ENCODE measurements around the gene KRT17.
"Not testable (repeated sequence)": the region's sequence is repeated elsewhere in the genome, so short reads cannot be mapped to it uniquely, and the experiment has no call there.

KRT17 gene

DNA sequence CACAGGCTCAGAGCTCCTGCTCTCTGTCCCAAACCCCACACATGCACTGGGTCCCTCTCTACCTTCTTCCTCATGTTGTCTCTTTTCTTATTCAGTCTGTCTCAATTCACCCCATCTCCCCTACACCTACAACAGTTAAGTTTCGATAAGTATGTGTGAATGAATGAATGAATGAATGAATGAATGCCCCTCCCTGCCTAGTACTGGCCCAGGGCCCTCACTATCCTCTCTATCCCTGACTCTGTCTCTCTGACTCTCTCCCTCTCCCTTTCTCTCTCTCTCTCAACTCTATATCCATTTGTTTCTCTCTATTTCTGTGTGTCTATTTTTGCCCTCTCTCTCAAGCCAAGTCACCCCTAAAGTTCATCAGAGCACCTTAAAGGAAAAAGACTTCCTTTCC is 45.8 kb downstream of the KRT17 start:
- Histone ChIP-seq H3K18ac (ENCODE audit: low read length) (no peak overlapping the region), H3K4me2 (ENCODE audit: insufficient read depth, low read length, poor library complexity, severe bottlenecking) (no peak overlapping the region), H2BK120ac (ENCODE audit: low read depth, low read length) (no peak overlapping the region), H4K8ac (ENCODE audit: low read depth, low read length) (no peak overlapping the region), H3K36me3 (replicated peaks in 1 of 2; ENCODE audit: control insufficient read depth in 2 of 2, insufficient read depth in 2 of 2, low read length in 2 of 2) (no peaks in the 10 kb centered on the region), H3K4ac (ENCODE audit: low read length) (no peak overlapping the region), H3K9ac (ENCODE audit: low read depth, low read length, poor library complexity) (no peak overlapping the region), H3K14ac (ENCODE audit: low read length) (no peak overlapping the region), H3K23ac (ENCODE audit: low read depth, low read length, poor library complexity) (no peak overlapping the region), H3K4me1 (ENCODE audit: control insufficient read depth in 2 of 2, insufficient read depth in 1 of 2, low read depth in 1 of 2, low read length in 2 of 2) (peaks cover 0 to 5% of the 10 kb centered on the region in 2 donors), H2AFZ (ENCODE audit: low read length) (no peak overlapping the region), H2BK5ac (ENCODE audit: low read length) (no peak overlapping the region), H2BK15ac (ENCODE audit: low read length) (no peak overlapping the region), H3K27ac (replicated peaks; ENCODE audit: low read length) (no peak overlapping the region), H4K91ac (ENCODE audit: low read depth, low read length, poor library complexity) (no peak overlapping the region), H3K27me3 (ENCODE audit: control insufficient read depth in 3 of 3, insufficient read depth in 3 of 3, low read depth in 1 of 3, low read length in 3 of 3) (no peaks in the 10 kb centered on the region), H2AK5ac (ENCODE audit: low read depth, low read length) (no peak overlapping the region), H3K9me3 (replicated peaks in 1 of 2; ENCODE audit: control insufficient read depth in 2 of 2, insufficient read depth in 1 of 2, low read depth in 1 of 2, low read length in 2 of 2) (no peaks in the 10 kb centered on the region), H2BK12ac (ENCODE audit: low read length) (no peak overlapping the region), H3K4me3 (ENCODE audit: low read length in 2 of 2) (no peak overlapping the region), H3K79me1 (ENCODE audit: low read depth, low read length) (no peaks in the 10 kb centered on the region)
- no peak for DNase-seq (ENCODE audit: low spot score)
- no CpG with 5 or more reads among the region's 1 CpG for WGBS, 2 donors (ENCODE audit: extremely low coverage in 2 of 2, insufficient read length in 2 of 2, insufficient replicate concordance in 1 of 2)

DNA sequence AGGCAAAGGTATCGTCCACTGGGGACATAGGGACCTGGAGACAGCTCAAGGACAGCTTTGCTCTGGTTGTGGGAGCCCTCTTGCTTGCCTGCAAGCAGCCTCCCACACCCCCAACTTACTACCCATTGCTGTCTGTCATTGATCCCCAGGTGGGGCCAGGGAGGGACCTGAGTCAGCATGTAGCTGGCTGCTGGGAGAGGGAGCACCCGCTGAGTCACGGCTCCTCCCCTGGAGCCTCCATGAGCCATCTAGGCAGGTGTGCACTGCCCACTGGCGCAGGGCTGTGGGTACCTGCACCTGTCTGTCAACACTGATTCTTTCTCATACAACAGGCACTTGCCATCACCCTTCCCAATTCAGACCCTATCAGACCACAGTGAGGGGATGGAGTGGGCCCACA is 47.6 kb downstream of the KRT17 start:
- H3K4ac ChIP-seq (ENCODE audit: low read length); H3K4me3 ChIP-seq (ENCODE audit: low read length in 2 of 2); H2BK15ac ChIP-seq (ENCODE audit: low read length); H3K27me3 ChIP-seq (ENCODE audit: control insufficient read depth in 3 of 3, insufficient read depth in 3 of 3, low read depth in 1 of 3, low read length in 3 of 3); H3K14ac ChIP-seq (ENCODE audit: low read length); H3K27ac ChIP-seq (replicated peaks; ENCODE audit: low read length); H4K8ac ChIP-seq (ENCODE audit: low read depth, low read length); H3K36me3 ChIP-seq (replicated peaks in 1 of 2; ENCODE audit: control insufficient read depth in 2 of 2, insufficient read depth in 2 of 2, low read length in 2 of 2); H3K4me2 ChIP-seq (ENCODE audit: insufficient read depth, low read length, poor library complexity, severe bottlenecking); H4K91ac ChIP-seq (ENCODE audit: low read depth, low read length, poor library complexity); H2BK12ac ChIP-seq (ENCODE audit: low read length); H3K9ac ChIP-seq (ENCODE audit: low read depth, low read length, poor library complexity); H3K9me3 ChIP-seq (replicated peaks in 1 of 2; ENCODE audit: control insufficient read depth in 2 of 2, insufficient read depth in 1 of 2, low read depth in 1 of 2, low read length in 2 of 2); H3K4me1 ChIP-seq (ENCODE audit: control insufficient read depth in 2 of 2, insufficient read depth in 1 of 2, low read depth in 1 of 2, low read length in 2 of 2); H2BK120ac ChIP-seq (ENCODE audit: low read depth, low read length); H3K79me1 ChIP-seq (ENCODE audit: low read depth, low read length); H2BK5ac ChIP-seq (ENCODE audit: low read length); H3K18ac ChIP-seq (ENCODE audit: low read length); DNase-seq (ENCODE audit: low spot score); H2AFZ ChIP-seq (ENCODE audit: low read length): not testable (repeated sequence)
- Histone ChIP-seq H2AK5ac (ENCODE audit: low read depth, low read length) (peak overlapping the region; percentile 6), H3K23ac (ENCODE audit: low read depth, low read length, poor library complexity) (peak overlapping the region; percentile 2)
- WGBS, 2 donors (ENCODE audit: extremely low coverage in 2 of 2, insufficient read length in 2 of 2, insufficient replicate concordance in 1 of 2) = no CpG with 5 or more reads among the region's 4 CpGs

- no peaks in the 10 kb centered on the region for H3K9me3 ChIP-seq (replicated peaks in 1 of 2; ENCODE audit: control insufficient read depth in 2 of 2, insufficient read depth in 1 of 2, low read depth in 1 of 2, low read length in 2 of 2)
- no peak overlapping the region for H4K8ac ChIP-seq (ENCODE audit: low read depth, low read length)
- H2BK5ac ChIP-seq (ENCODE audit: low read length) = no peak overlapping the region
- DNase-seq (ENCODE audit: low spot score) = no peak
- H3K4ac ChIP-seq (ENCODE audit: low read length) = no peak overlapping the region
- H3K18ac ChIP-seq (ENCODE audit: low read length) = no peak overlapping the region
- H2AK5ac ChIP-seq (ENCODE audit: low read depth, low read length) = no peak overlapping the region
- H2BK120ac ChIP-seq (ENCODE audit: low read depth, low read length) = no peak overlapping the region
- H3K23ac ChIP-seq (ENCODE audit: low read depth, low read length, poor library complexity) = no peak overlapping the region
- no peaks in the 10 kb centered on the region for H3K36me3 ChIP-seq (replicated peaks in 1 of 2; ENCODE audit: control insufficient read depth in 2 of 2, insufficient read depth in 2 of 2, low read length in 2 of 2)
- no peak overlapping the region for H3K9ac ChIP-seq (ENCODE audit: low read depth, low read length, poor library complexity)
- H2BK12ac ChIP-seq (ENCODE audit: low read length) = no peak overlapping the region
- no peak overlapping the region for H2AFZ ChIP-seq (ENCODE audit: low read length)
- H3K27me3 ChIP-seq (ENCODE audit: control insufficient read depth in 3 of 3, insufficient read depth in 3 of 3, low read depth in 1 of 3, low read length in 3 of 3) = peaks cover 0 to 9% (median 0%) of the 10 kb centered on the region in 3 experiments
- H4K91ac ChIP-seq (ENCODE audit: low read depth, low read length, poor library complexity) = no peak overlapping the region
- no peak overlapping the region for H3K27ac ChIP-seq (replicated peaks; ENCODE audit: low read length)
- no peaks in the 10 kb centered on the region for H3K79me1 ChIP-seq (ENCODE audit: low read depth, low read length)
- peaks cover 0 to 5% of the 10 kb centered on the region in 2 donors for H3K4me1 ChIP-seq (ENCODE audit: control insufficient read depth in 2 of 2, insufficient read depth in 1 of 2, low read depth in 1 of 2, low read length in 2 of 2)
- H3K4me3 ChIP-seq (ENCODE audit: low read length in 2 of 2) = no peak overlapping the region
- H3K14ac ChIP-seq (ENCODE audit: low read length) = no peak overlapping the region
- WGBS, 2 donors (ENCODE audit: extremely low coverage in 2 of 2, insufficient read length in 2 of 2, insufficient replicate concordance in 1 of 2) = no CpG with 5 or more reads among the region's 3 CpGs
- H2BK15ac ChIP-seq (ENCODE audit: low read length) = no peak overlapping the region
- no peak overlapping the region for H3K4me2 ChIP-seq (ENCODE audit: insufficient read depth, low read length, poor library complexity, severe bottlenecking)
Measured at GRCh38 chr17:41575336-41575735, 49.0 kb downstream of the KRT17 start.

DNA sequence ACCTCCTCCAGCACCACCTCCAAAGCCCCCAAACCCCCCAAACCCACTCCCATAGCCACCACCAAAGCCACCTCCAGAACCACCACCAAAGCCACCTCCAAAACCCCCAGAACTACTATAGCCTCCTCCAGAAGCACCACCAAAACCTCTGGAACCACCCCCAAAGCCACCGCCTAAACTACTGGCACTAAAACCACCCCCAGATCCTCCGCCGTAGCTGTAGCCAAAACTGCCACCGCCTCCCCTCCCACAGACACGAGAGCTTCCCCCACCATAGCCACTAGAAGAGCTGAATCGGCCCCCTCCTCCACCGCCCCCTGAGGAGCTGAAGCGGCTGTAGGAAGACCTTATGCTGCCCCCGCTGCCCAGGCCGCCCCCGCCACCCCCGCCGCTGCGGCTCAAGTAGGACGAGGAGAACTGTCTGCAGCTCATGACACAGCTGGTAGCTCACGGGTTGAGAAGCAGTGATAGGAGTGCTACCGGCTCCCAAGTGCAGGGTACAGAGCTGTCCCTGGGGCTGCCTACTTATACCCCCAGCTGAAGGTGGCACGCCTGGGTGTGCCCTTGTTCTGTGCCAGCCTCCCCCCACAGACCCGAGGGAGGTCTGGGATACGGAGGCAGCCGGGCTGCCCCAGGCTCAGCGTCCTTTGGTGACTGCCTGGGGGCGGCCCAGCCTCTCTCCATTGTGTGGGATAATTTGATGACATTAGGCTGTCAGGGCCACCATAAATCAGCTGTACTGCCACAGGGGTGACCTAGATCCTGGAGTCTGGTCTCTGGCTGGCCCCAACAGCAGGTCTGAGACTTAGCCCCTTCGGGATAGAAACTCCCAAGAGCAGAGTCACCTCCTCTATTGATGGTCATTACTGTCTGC is 52.6 kb downstream of the KRT17 start, which contains the start of gene KRT9:
Gene KRT9 (minus strand): TSS at position 499 of the 874 bp plus-strand sequence. CDS start 67 bp downstream, at position 432.
- Histone ChIP-seq H3K4ac (ENCODE audit: low read length) (no peak within 1 kb of the TSS), H3K36me3 (replicated peaks in 1 of 2; ENCODE audit: control insufficient read depth in 2 of 2, insufficient read depth in 2 of 2, low read length in 2 of 2) (no peaks in the 10 kb centered on the region), H2BK120ac (ENCODE audit: low read depth, low read length) (no peak within 1 kb of the TSS), H3K4me3 (ENCODE audit: low read length in 2 of 2) (no peak within 1 kb of the TSS), H3K4me1 (ENCODE audit: control insufficient read depth in 2 of 2, insufficient read depth in 1 of 2, low read depth in 1 of 2, low read length in 2 of 2) (no peaks in the 10 kb centered on the region), H2AFZ (ENCODE audit: low read length) (no peak within 1 kb of the TSS), H3K9ac (ENCODE audit: low read depth, low read length, poor library complexity) (no peak within 1 kb of the TSS), H3K79me1 (ENCODE audit: low read depth, low read length) (no peaks in the 10 kb centered on the region), H3K9me3 (replicated peaks in 1 of 2; ENCODE audit: control insufficient read depth in 2 of 2, insufficient read depth in 1 of 2, low read depth in 1 of 2, low read length in 2 of 2) (no peaks in the 10 kb centered on the region), H4K8ac (ENCODE audit: low read depth, low read length) (no peak within 1 kb of the TSS), H3K18ac (ENCODE audit: low read length) (peak within 1 kb of the TSS; percentile 8), H3K27me3 (ENCODE audit: control insufficient read depth in 3 of 3, insufficient read depth in 3 of 3, low read depth in 1 of 3, low read length in 3 of 3) (peaks cover 0 to 9% (median 0%) of the 10 kb centered on the region in 3 experiments), H3K27ac (replicated peaks; ENCODE audit: low read length) (no peak within 1 kb of the TSS), H2BK15ac (ENCODE audit: low read length) (no peak within 1 kb of the TSS), H4K91ac (ENCODE audit: low read depth, low read length, poor library complexity) (no peak within 1 kb of the TSS), H3K23ac (ENCODE audit: low read depth, low read length, poor library complexity) (peak within 1 kb of the TSS; percentile 4), H2AK5ac (ENCODE audit: low read depth, low read length) (no peak within 1 kb of the TSS), H3K4me2 (ENCODE audit: insufficient read depth, low read length, poor library complexity, severe bottlenecking) (no peak within 1 kb of the TSS), H2BK12ac (ENCODE audit: low read length) (no peak within 1 kb of the TSS), H3K14ac (ENCODE audit: low read length) (no peak within 1 kb of the TSS), H2BK5ac (ENCODE audit: low read length) (no peak within 1 kb of the TSS)
- DNase-seq (ENCODE audit: low spot score) = no peak
- WGBS, 2 donors (ENCODE audit: extremely low coverage in 2 of 2, insufficient read length in 2 of 2, insufficient replicate concordance in 1 of 2) = no CpG with 5 or more reads among the region's 24 CpGs
